ENCODE measurements around the gene PRKCH. TPM values are rescaled to one million over a fixed set of nuclear protein-coding genes. Genes with fewer than 3 reads are reported as not detected.
A peak's percentile ranks its signal among the peaks of the same experiment; 100 is the strongest.
"Not testable (repeated sequence)": the region's sequence is repeated elsewhere in the genome, so short reads cannot be mapped to it uniquely, and the experiment has no call there.

PRKCH gene
- total and polyA plus RNA-seq, 10 of the 15 experiments (the other 5 are each of a cell fraction or from before 2014, with no cell fraction given) = 10.7 to 140 (median 33.2) TPM

GRCh38 chr14:61409782-61410181 is 88.4 kb downstream of the PRKCH start (continued):
- TF ChIP-seq JUNB (IDR thresholded peaks at IDR 0.05) (no peak), TCF3 (IDR thresholded peaks at IDR 0.05; ENCODE audit: borderline replicate concordance, insufficient read depth, low read depth, low read length) (no peak)
- TF ChIP-seq, protein P1, sequence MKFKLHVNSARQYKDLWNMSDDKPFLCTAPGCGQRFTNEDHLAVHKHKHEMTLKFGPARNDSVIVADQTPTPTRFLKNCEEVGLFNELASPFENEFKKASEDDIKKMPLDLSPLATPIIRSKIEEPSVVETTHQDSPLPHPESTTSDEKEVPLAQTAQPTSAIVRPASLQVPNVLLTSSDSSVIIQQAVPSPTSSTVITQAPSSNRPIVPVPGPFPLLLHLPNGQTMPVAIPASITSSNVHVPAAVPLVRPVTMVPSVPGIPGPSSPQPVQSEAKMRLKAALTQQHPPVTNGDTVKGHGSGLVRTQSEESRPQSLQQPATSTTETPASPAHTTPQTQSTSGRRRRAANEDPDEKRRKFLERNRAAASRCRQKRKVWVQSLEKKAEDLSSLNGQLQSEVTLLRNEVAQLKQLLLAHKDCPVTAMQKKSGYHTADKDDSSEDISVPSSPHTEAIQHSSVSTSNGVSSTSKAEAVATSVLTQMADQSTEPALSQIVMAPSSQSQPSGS (IDR thresholded peaks at IDR 0.05; ENCODE audit: low read length) = no peak

- SMC1A ChIA-PET (ENCODE audit: uncharacterized antibody, unreplicated experiment) = interaction anchor here (0.8 to 2.5 kb wide), 4 partner anchors 11 to 70 kb away, joined by 3 to 8 read pairs (median 6); no protein-coding TSS in a partner anchor
- H3K4me1 ChIP-seq (ENCODE audit: control insufficient read depth, insufficient read depth, low read length) = peaks cover 15% of the 10 kb centered on the region
Observed at GRCh38 chr14:61415934-61416333, 94.6 kb downstream of the PRKCH start.

More at GRCh38 chr14:61415934-61416333, 94.6 kb downstream of the PRKCH start:
- BruUV-seq (replicated peaks); DNase-seq (ENCODE audit: low read depth, low spot score); H3K9ac ChIP-seq (ENCODE audit: control insufficient read depth, insufficient read depth, low read length); H3K36me3 ChIP-seq (ENCODE audit: control insufficient read depth in 2 of 2, insufficient read depth in 2 of 2, low read length in 1 of 2); H4K20me1 ChIP-seq (ENCODE audit: control insufficient read depth, insufficient read depth); in situ Hi-C loops (cut with MboI); FAIRE-seq; intact Hi-C loops (cut with micrococcal nuclease; ENCODE audit: unreplicated experiment); H3K27me3 ChIP-seq (replicated peaks in 1 of 2; ENCODE audit: control insufficient read depth in 2 of 2, insufficient read depth in 2 of 2, low read length in 1 of 2); ATAC-seq; H2AFZ ChIP-seq (ENCODE audit: control insufficient read depth, low read depth, low read length); H3K9me3 ChIP-seq (replicated peaks; ENCODE audit: control insufficient read depth, insufficient read depth, low read length); H3K4me2 ChIP-seq (ENCODE audit: control insufficient read depth, insufficient read depth): not testable (repeated sequence)
- H3K79me2 ChIP-seq (ENCODE audit: control insufficient read depth, insufficient read depth, low read length) = peaks cover 49% of the 10 kb centered on the region
- H3K27ac ChIP-seq (ENCODE audit: control insufficient read depth, insufficient read depth) = peak overlapping the region; percentile 35
- H3K4me3 ChIP-seq = peak overlapping the region; percentile 15; the same call in 1 of the 2 replicates
- POLR2A ChIA-PET = interaction anchor here (1.2 kb wide), 1 partner anchor 27 kb away, joined by 3 read pairs; no protein-coding TSS in a partner anchor
- 100% methylated on average over 3 of the region's 4 CpGs for WGBS (ENCODE audit: insufficient coverage, insufficient replicate concordance, low lambda C conversion rate, missing lambda C conversion rate)
- CTCF ChIA-PET = interaction anchor here (1.1 kb wide), 1 partner anchor 10 kb away, joined by 3 read pairs; no protein-coding TSS in a partner anchor
- RAD21 ChIA-PET (ENCODE audit: unreplicated experiment) = interaction anchor here (0.7 kb wide), 1 partner anchor 23 kb away, joined by 5 read pairs; no protein-coding TSS in a partner anchor

All from GM12878 (cell line).